Tibial nerve (tissue), 4 donors: ENCODE results near the gene FSTL4.

Source experiments
- CTCF ChIP-seq, 5 experiments: fragments of 200-600 bp in 3 of 5; fragments of 450-650 bp in 2 of 5; sonication (generic) in 3 of 5; IDR thresholded peaks; one replicate each; pipeline ENCODE4 v1.5.1; 2016 to 2019; ENCODE audit warnings: antibody characterized with exemption in 5 of 5, mild to moderate bottlenecking in 3 of 5, moderate library complexity in 2 of 5
- EP300 ChIP-seq, 2 donors: sonication (generic); formaldehyde crosslinking; IDR thresholded peaks; one replicate each; pipeline ENCODE4 v1.6.1; 2017; ENCODE audit warnings: antibody characterized with exemption in 2 of 2, mild to moderate bottlenecking in 1 of 2
- POLR2A ChIP-seq, 2 donors: fragments of 450-650 bp; IDR thresholded peaks; one replicate each; pipeline ENCODE4 v1.6.1; 2017; ENCODE audit warnings: antibody characterized with exemption in 2 of 2, mild to moderate bottlenecking in 2 of 2, moderate library complexity in 2 of 2

- TF ChIP-seq CTCF (IDR thresholded peaks at IDR 0.05) = no peak
- no peak for TF ChIP-seq POLR2A (IDR thresholded peaks at IDR 0.05)
- TF ChIP-seq EP300 (IDR thresholded peaks at IDR 0.05) = no peak
Observed at GRCh38 chr5:133273661-133274596, 338.4 kb downstream of the FSTL4 start.
